ENCODE measurements around the gene NPTXR. TPM values are rescaled to one million over a fixed set of nuclear protein-coding genes. Genes with fewer than 3 reads are reported as not detected.

Gene NPTXR
- total RNA-seq, result 0.43 and 0.79 TPM in 2 replicates

DNA sequence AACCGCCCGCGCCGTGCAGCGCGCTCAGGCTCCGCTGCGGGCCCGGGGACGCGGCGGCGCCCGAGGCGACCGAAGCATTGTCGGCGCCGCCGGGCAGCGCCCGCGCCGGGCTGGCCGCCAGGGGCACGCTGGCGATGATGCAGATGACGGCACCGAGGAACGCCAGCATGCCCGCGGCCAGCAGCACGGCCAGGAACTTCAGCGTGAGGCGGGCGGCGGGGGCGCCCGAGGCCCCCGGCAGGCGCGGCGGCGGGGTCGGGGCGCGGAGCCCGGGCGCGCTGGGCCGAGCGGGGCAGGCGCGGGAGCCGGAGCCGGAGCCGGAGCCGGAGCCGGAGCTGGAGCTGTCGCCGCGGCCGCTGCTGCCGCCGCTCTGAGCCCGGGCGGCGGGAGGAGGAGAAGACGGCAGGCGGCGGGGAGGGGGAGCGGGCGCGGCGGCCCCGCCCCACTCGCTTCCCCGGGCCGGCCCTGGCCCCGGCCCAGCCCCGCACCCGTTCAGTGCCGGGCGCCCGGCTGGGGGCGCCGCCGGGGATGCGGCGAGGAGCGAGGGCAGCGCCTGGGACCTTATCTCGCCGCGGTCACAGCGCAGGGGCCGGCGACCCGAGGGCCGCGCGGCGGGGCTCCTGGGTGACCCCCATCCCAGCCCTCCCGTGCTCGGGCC lies at the start of gene NPTXR:
NPTXR (minus strand) TSS at position 372 of the 658 bp plus-strand sequence.

DNA sequence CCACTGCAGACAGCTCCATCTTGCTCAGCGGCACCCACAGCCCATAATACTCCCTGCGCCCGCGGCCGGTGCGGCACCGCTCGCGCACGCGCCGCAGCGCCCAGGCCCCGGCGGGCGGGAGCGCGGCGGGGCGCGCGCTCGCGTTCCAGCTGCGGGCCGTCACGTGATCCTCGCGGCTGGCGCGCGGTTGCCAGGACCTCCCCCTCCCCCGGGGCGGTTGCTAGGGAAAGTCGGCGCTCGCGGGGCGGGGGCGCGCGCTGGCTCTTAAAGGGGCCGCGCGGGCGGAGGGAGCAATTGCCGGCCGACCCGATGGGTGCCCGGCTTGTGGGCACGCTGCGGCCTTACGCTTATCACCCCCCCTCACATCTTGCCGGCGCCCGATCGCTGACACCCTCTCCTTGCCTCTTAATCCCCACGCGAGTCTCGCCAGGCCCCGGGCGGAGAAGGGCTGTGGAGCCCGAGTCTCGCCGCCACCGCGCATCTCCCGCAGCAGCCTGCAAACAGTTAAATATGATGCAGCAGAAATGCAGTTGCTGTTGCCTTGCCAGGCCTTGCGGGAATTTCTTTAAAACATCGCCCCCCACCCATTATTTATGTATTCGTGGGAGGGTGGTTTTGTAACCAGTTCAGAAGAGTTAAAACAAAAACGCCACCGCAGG lies 28.5 kb upstream of the NPTXR start, which contains the start of gene CBX6:
CBX6 (minus strand) TSS at position 45 of the 659 bp plus-strand sequence; CDS start at position 19, 26 bp downstream.

DNA sequence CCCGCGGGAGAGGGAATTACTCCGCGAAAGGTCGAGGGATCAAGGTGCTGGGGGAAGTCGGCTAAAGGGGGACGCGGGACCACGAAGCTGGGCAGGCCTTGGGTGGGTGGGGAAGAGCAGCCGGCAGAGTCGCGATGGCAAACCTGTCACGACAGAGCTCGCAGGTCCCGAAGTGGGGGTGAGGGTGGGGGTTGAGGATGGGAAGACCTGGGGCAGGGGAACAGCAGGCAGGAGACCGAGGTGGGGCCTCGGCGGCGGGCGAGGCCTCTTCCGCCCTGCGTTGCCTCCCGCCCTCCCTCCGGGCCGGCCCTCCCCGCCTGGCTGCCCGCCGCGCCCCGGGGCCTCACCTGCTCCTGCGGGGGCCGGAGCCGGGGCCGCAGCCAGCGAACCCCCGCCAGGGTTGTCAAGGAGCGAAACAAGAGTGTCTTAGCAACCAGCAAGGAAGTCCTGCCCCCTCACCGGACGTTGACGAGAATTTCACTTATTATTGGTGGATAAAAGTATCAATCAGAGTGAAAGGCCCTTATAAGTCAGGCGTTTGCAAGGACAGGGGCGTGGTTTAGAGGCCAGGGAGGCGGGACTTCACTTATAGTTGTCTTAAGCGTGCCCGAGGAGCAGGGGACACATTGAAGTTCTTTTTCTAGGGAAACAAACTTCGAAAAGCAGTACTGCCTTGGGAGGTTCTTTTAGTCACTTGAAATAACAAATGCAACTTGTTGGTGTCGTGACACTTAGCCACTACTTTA lies 49.9 kb downstream of the NPTXR start, which contains the start of gene DNAL4:
DNAL4 (minus strand) TSS at position 423 of the 746 bp plus-strand sequence. CDS start 11,412 bp downstream, outside the sequence.

Other genes with a start within 250 kb of the NPTXR start
- 1.2 and 3.1 TPM in 2 replicates for gene FAM227A, start 187.6 kb downstream of the NPTXR start, total RNA-seq
- gene CBY1, start 187.4 kb downstream of the NPTXR start, total RNA-seq, result 14.2 and 20.4 TPM in 2 replicates
- gene TOMM22, start 162.1 kb downstream of the NPTXR start, total RNA-seq, result 48.7 and 97.0 TPM in 2 replicates
- gene JOSD1, start 143.1 kb downstream of the NPTXR start, total RNA-seq, result 55.0 and 76.5 TPM in 2 replicates
- gene GTPBP1, start 138.1 kb downstream of the NPTXR start, total RNA-seq, result 32.5 and 34.9 TPM in 2 replicates
- 69.1 and 119 TPM in 2 replicates for gene SUN2, start 88.0 kb downstream of the NPTXR start, total RNA-seq
- gene DNAL4, start 49.9 kb downstream of the NPTXR start, total RNA-seq, result 18.5 and 19.5 TPM in 2 replicates
- 27.7 and 41.2 TPM in 2 replicates for gene CBX6, start 28.2 kb upstream of the NPTXR start, total RNA-seq
- gene APOBEC3A, start 113.6 kb upstream of the NPTXR start, total RNA-seq, result not detected in 2 replicates
- 1.2 and 1.6 TPM in 2 replicates for gene APOBEC3B, start 138.3 kb upstream of the NPTXR start, total RNA-seq
- gene APOBEC3C, start 170.2 kb upstream of the NPTXR start, total RNA-seq, result 16.9 TPM in 2 replicates
- 1.2 and 5.5 TPM in 2 replicates for gene APOBEC3D, start 177.1 kb upstream of the NPTXR start, total RNA-seq
- 2.9 and 4.7 TPM in 2 replicates for gene APOBEC3F, start 196.8 kb upstream of the NPTXR start, total RNA-seq
- 4.1 and 6.7 TPM in 2 replicates for gene APOBEC3G, start 233.2 kb upstream of the NPTXR start, total RNA-seq

Data from placental epithelial cell (primary cell).